Gastrocnemius medialis (tissue), 4 donors: Measurements from ENCODE around the gene NUCKS1. TPM values are rescaled to one million over a fixed set of nuclear protein-coding genes. Genes with fewer than 3 reads are reported as not detected.

Source experiments
- ATAC-seq, 2 donors: fragments of 150-250 bp; one replicate each; pipeline ENCODE4 v1.9.1; 2016
- DNase-seq, 2 donors: peaks; one replicate each; pipeline ENCODE4 v3.0.0-alpha.2; 2019
- H3K27ac ChIP-seq, 4 donors: fragments of 200-600 bp; sonication (generic); 1 replicate in 1 of 4; 2 replicates in 3 of 4; pipeline ENCODE4 v1.5.1; 2016 to 2018; ENCODE audit warnings: mild to moderate bottlenecking in 2 of 4, moderate library complexity in 1 of 4
- H3K27me3 ChIP-seq, 3 donors: fragments of 200-600 bp; sonication (generic) in 2 of 3; 1 replicate in 1 of 3; 2 replicates in 2 of 3; pipeline versions ENCODE4 v1.5.1 to v1.6.0; 2016 to 2019; ENCODE audit warnings: mild to moderate bottlenecking in 1 of 3, moderate library complexity in 1 of 3
- H3K36me3 ChIP-seq, 2 donors: fragments of 200-600 bp; sonication (generic) in 1 of 2; one replicate each; pipeline ENCODE4 v1.5.1; 2017 to 2018
- H3K4me1 ChIP-seq, 2 donors: fragments of 200-600 bp; sonication (generic) in 1 of 2; one replicate each; pipeline ENCODE4 v1.5.1; 2016 to 2017; ENCODE audit warnings: mild to moderate bottlenecking in 2 of 2
- H3K4me3 ChIP-seq, 4 donors: fragments of 200-600 bp; sonication (generic) in 3 of 4; 1 replicate in 1 of 4; 2 replicates in 3 of 4; pipeline ENCODE4 v1.5.1; 2016 to 2019; ENCODE audit warnings: mild to moderate bottlenecking in 2 of 4
- H3K9me3 ChIP-seq, 3 donors: fragments of 200-600 bp; sonication (generic) in 2 of 3; 1 replicate in 1 of 3; 2 replicates in 2 of 3; pipeline ENCODE4 v1.5.1; 2016 to 2019
- CTCF ChIP-seq, 5 experiments: fragments of 450-650 bp in 3 of 5; fragments of 200-600 bp in 2 of 5; sonication (generic) in 2 of 5; IDR thresholded peaks in 4 of 5; conservative IDR thresholded peaks in 1 of 5; 1 replicate in 4 of 5; 2 replicates in 1 of 5; pipeline ENCODE4 v1.5.1; 2016 to 2019; ENCODE audit warnings: antibody characterized with exemption in 5 of 5, mild to moderate bottlenecking in 3 of 5, moderate library complexity in 3 of 5
- POLR2A ChIP-seq, 2 donors: fragments of 450-650 bp; IDR thresholded peaks; one replicate each; pipeline ENCODE4 v1.6.1; 2017; ENCODE audit warnings: antibody characterized with exemption in 2 of 2, mild to moderate bottlenecking in 2 of 2, moderate library complexity in 2 of 2
- in situ Hi-C, 4 donors: fragments of 200-750 bp; cut with MboI; loops; one replicate each; pipeline versions ENCODE4 v1.15.0 to v1.8.0; 2017; ENCODE audit warnings: low sequenced_read_pairs in 4 of 4
- intact Hi-C: fragments of 100-400 bp; cut with DNase I; formaldehyde crosslinking; loops from one replicate; pipeline ENCODE4 v1.15.1; 2023; ENCODE audit warnings: low total_unique reads
- total RNA-seq, 4 donors: library from RNA; depleted of rRNA; stranded (reverse); fragments of >200 nt; gene quantifications; one replicate each; pipeline versions ENCODE4 v1.1.0 to v1.2.3, GENCODE V29; 2016

Gene NUCKS1
- total RNA-seq, 4 donors from 2014 or later: 45.5 to 69.7 (median 62.6) TPM

- Histone ChIP-seq H3K36me3 (no peaks in the 10 kb centered on the region), H3K4me1 (peaks cover 4 to 14% of the 10 kb centered on the region in 2 donors), H3K27ac (no peak overlapping the region), H3K9me3 (no peaks in the 10 kb centered on the region), H3K27me3 (no peaks in the 10 kb centered on the region), H3K4me3 (no peak overlapping the region)
- in situ Hi-C loops (loop anchor here in 1 of 4 donors (25.0 kb wide), 1 partner anchor 319 kb away; no protein-coding TSS in a partner anchor), intact Hi-C loops (no loop called here)
- DNase-seq (no peak), ATAC-seq (no peak)
- TF ChIP-seq CTCF (IDR thresholded peaks at IDR 0.05 in 4 of 5, conservative IDR thresholded peaks at IDR 0.05 in 1 of 5): no peak
- TF ChIP-seq POLR2A (IDR thresholded peaks at IDR 0.05): no peak
Measured at GRCh38 chr1:205667909-205668643, 81.9 kb downstream of the NUCKS1 start.

- DNase-seq (no peak), ATAC-seq (no peak)
- intact Hi-C loops (no loop called here), in situ Hi-C loops (loop anchor here in 1 of 4 donors (25.0 kb wide), 1 partner anchor 321 kb away; no protein-coding TSS in a partner anchor)
- peaks cover 4 to 14% of the 10 kb centered on the region in 2 donors for H3K4me1 ChIP-seq
- no peak overlapping the region for H3K4me3 ChIP-seq
- H3K9me3 ChIP-seq: no peaks in the 10 kb centered on the region
- TF ChIP-seq POLR2A (IDR thresholded peaks at IDR 0.05): no peak
- TF ChIP-seq CTCF (IDR thresholded peaks at IDR 0.05 in 4 of 5, conservative IDR thresholded peaks at IDR 0.05 in 1 of 5): no peak
- no peaks in the 10 kb centered on the region for H3K27me3 ChIP-seq
- H3K36me3 ChIP-seq: no peaks in the 10 kb centered on the region
- no peak overlapping the region for H3K27ac ChIP-seq
Measured at GRCh38 chr1:205666372-205667166, 83.4 kb downstream of the NUCKS1 start.

- no peak for TF ChIP-seq CTCF (IDR thresholded peaks at IDR 0.05 in 4 of 5, conservative IDR thresholded peaks at IDR 0.05 in 1 of 5)
- Histone ChIP-seq H3K4me1 (peaks cover 4 to 7% of the 10 kb centered on the region in 2 donors), H3K27ac (no peak overlapping the region), H3K4me3 (no peak overlapping the region), H3K36me3 (no peaks in the 10 kb centered on the region), H3K9me3 (no peaks in the 10 kb centered on the region), H3K27me3 (no peaks in the 10 kb centered on the region)
- ATAC-seq (no peak), DNase-seq (no peak)
- intact Hi-C loops (no loop called here), in situ Hi-C loops (loop anchor here in 1 of 4 donors (25.0 kb wide), 1 partner anchor 322 kb away; no protein-coding TSS in a partner anchor)
Measured at GRCh38 chr1:205665201-205666045, 84.6 kb downstream of the NUCKS1 start.

- no peak overlapping the region for H3K27ac ChIP-seq
- intact Hi-C loops: no loop called here
- TF ChIP-seq POLR2A (IDR thresholded peaks at IDR 0.05) (no peak), CTCF (IDR thresholded peaks at IDR 0.05 in 4 of 5, conservative IDR thresholded peaks at IDR 0.05 in 1 of 5) (no peak)
Measured at GRCh38 chr1:205664399-205665017, 85.5 kb downstream of the NUCKS1 start.

More at GRCh38 chr1:205664399-205665017, 85.5 kb downstream of the NUCKS1 start:
- H3K4me3 ChIP-seq: no peak overlapping the region
- no peak for ATAC-seq
- H3K9me3 ChIP-seq: no peaks in the 10 kb centered on the region
- in situ Hi-C loops: loop anchor here in 3 of 4 donors (5.0 to 25.0 kb wide), 3 partner anchors 43 to 323 kb away; no protein-coding TSS in a partner anchor
- H3K27me3 ChIP-seq: no peaks in the 10 kb centered on the region
- no peaks in the 10 kb centered on the region for H3K36me3 ChIP-seq
- DNase-seq: no peak
- peaks cover 2 to 4% of the 10 kb centered on the region in 2 donors for H3K4me1 ChIP-seq
